Progenitor cell of endocrine pancreas (in vitro differentiated cells): Measurements from ENCODE around the gene DVL1. TPM values are rescaled to one million over a fixed set of nuclear protein-coding genes. Genes with fewer than 3 reads are reported as not detected.
A peak's percentile ranks its signal among the peaks of the same experiment; 100 is the strongest.

Source experiments
- DNase-seq: peaks from one replicate; pipeline ENCODE4 v3.0.0; 2021; ENCODE audit warnings: low spot score; ENCODE audit not compliant: unreplicated experiment
- H3K27ac Mint-ChIP-seq: 2 replicates; pipeline ENCODE4 v1.8.0; 2021; ENCODE audit warnings: mild to moderate bottlenecking, moderate library complexity, mixed read lengths
- H3K27me3 Mint-ChIP-seq: 2 replicates; pipeline ENCODE4 v1.8.0; 2021; ENCODE audit warnings: mixed read lengths
- H3K36me3 Mint-ChIP-seq: 2 replicates; pipeline ENCODE4 v1.8.0; 2022; ENCODE audit warnings: mixed read lengths; ENCODE audit not compliant: insufficient read depth
- H3K4me1 Mint-ChIP-seq: 2 replicates; pipeline ENCODE4 v1.8.0; 2021; ENCODE audit warnings: low read depth, mixed read lengths
- H3K4me3 Mint-ChIP-seq: 2 replicates; pipeline ENCODE4 v1.8.0; 2021; ENCODE audit warnings: low read depth, mild to moderate bottlenecking, moderate library complexity, mixed read lengths
- H3K9me3 Mint-ChIP-seq: 2 replicates; pipeline ENCODE4 v1.8.0; 2021; ENCODE audit warnings: low read depth, mixed read lengths
- total RNA-seq: library from RNA; stranded (reverse); gene quantifications from 2 replicates; pipeline ENCODE4 v1.2.1, GENCODE V29; 2021
- TF ChIP-seq, protein P1 (sequence below): fragments of 200-600 bp; sonication (generic); IDR thresholded peaks from one replicate; pipeline ENCODE4 v1.5.0; 2021; ENCODE audit warnings: antibody characterized with exemption, mild to moderate bottlenecking; ENCODE audit not compliant: unreplicated experiment

DVL1 gene
- total RNA-seq, 1 donor from 2014 or later, result 60.1 TPM

DNA sequence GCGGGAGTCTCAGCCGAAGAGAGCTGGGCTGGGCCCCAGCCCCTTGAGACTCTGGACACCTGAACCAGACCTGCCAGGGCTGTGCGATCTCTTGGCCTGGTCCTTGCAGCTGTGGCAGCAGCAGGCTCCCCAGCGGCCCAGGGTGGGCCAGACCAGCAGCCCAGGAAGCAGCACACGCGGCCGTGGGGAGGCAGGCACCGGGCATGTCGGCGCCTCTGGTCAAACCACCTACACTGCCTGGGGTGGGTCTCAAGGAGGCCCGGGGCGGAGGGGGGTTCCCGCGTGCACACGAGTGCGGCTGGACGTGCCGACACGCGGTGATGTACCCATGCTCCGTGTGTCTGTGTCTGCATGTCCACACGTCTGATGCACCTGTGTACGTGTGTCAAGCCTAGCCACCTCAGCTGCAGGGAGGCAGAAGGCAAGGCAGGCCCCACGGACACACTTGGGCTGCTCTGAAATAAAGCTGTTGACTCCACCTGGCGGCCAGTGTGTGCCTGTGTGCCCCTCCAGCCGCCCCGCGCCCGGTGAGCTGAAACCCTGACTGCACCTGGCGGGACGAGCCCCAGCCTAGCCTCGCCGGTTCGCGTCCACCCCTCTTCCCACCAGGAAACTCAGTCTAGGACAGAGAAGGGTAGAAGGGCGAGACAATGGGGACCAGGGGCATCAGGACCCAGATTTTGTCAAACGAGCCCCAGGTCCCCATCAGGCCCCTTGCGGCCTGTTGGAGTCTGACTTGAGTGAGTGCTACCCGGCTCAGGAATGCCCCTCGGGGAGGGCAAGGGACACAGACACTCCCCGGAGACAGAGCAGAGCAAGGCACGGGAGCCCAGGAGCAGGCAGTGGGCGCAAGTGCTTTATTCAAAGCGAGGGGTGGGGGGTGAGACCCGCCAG, 57.4 kb downstream of the DVL1 start:
- DNase-seq, result peak; percentile 59
- H3K4me1 Mint-ChIP-seq, result no peaks in the 10 kb centered on the region
- TF ChIP-seq, protein P1, sequence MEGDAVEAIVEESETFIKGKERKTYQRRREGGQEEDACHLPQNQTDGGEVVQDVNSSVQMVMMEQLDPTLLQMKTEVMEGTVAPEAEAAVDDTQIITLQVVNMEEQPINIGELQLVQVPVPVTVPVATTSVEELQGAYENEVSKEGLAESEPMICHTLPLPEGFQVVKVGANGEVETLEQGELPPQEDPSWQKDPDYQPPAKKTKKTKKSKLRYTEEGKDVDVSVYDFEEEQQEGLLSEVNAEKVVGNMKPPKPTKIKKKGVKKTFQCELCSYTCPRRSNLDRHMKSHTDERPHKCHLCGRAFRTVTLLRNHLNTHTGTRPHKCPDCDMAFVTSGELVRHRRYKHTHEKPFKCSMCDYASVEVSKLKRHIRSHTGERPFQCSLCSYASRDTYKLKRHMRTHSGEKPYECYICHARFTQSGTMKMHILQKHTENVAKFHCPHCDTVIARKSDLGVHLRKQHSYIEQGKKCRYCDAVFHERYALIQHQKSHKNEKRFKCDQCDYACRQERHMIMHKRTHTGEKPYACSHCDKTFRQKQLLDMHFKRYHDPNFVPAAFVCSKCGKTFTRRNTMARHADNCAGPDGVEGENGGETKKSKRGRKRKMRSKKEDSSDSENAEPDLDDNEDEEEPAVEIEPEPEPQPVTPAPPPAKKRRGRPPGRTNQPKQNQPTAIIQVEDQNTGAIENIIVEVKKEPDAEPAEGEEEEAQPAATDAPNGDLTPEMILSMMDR, result peak; percentile 73
- H3K27me3 Mint-ChIP-seq, result no peaks in the 10 kb centered on the region
- H3K9me3 Mint-ChIP-seq, result no peaks in the 10 kb centered on the region
- no peaks in the 10 kb centered on the region for H3K36me3 Mint-ChIP-seq
- no peak overlapping the region for H3K27ac Mint-ChIP-seq
- H3K4me3 Mint-ChIP-seq, result no peak overlapping the region

DNA sequence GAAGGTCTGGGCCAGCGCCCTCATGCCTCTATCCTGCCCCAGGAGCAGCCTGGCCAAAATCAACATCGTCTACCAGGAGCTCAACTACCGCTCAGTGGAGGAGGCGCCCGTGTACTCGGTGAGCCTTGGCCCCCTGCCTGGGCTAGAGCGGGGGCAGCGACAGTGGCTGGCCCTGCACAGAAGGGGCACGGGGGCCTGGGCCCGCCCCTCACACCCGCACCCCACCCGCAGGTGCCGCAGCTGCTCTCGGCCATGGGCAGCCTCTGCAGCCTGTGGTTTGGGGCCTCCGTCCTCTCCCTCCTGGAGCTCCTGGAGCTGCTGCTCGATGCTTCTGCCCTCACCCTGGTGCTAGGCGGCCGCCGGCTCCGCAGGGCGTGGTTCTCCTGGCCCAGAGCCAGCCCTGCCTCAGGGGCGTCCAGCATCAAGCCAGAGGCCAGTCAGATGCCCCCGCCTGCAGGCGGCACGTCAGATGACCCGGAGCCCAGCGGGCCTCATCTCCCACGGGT, 58.1 kb downstream of the DVL1 start:
- no peaks in the 10 kb centered on the region for H3K27me3 Mint-ChIP-seq

DNA sequence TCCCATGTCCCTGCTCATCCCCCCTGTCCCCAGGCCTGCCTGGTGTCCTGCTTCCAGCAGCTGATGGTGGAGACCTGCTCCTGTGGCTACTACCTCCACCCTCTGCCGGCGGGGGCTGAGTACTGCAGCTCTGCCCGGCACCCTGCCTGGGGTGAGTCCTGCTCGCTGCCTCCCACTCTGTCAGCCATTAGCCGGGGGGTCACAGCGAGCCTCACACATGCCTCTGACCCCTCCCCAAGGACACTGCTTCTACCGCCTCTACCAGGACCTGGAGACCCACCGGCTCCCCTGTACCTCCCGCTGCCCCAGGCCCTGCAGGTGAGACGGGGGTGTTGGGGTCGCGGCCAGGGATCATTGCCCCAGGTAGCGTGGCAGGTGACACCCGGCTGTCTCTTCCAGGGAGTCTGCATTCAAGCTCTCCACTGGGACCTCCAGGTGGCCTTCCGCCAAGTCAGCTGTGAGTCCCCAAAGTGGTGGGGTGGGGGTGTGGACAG, 58.9 kb downstream of the DVL1 start:
- no peaks in the 10 kb centered on the region for H3K36me3 Mint-ChIP-seq
- peak; percentile 66 for DNase-seq

More for the DNA sequence above, 58.1 kb downstream of the DVL1 start:
- no peak overlapping the region for H3K27ac Mint-ChIP-seq
- TF ChIP-seq, protein P1, result no peak
- H3K4me1 Mint-ChIP-seq, result no peaks in the 10 kb centered on the region
- H3K4me3 Mint-ChIP-seq, result no peak overlapping the region
- no peaks in the 10 kb centered on the region for H3K36me3 Mint-ChIP-seq
- no peak for DNase-seq
- no peaks in the 10 kb centered on the region for H3K9me3 Mint-ChIP-seq

DNA sequence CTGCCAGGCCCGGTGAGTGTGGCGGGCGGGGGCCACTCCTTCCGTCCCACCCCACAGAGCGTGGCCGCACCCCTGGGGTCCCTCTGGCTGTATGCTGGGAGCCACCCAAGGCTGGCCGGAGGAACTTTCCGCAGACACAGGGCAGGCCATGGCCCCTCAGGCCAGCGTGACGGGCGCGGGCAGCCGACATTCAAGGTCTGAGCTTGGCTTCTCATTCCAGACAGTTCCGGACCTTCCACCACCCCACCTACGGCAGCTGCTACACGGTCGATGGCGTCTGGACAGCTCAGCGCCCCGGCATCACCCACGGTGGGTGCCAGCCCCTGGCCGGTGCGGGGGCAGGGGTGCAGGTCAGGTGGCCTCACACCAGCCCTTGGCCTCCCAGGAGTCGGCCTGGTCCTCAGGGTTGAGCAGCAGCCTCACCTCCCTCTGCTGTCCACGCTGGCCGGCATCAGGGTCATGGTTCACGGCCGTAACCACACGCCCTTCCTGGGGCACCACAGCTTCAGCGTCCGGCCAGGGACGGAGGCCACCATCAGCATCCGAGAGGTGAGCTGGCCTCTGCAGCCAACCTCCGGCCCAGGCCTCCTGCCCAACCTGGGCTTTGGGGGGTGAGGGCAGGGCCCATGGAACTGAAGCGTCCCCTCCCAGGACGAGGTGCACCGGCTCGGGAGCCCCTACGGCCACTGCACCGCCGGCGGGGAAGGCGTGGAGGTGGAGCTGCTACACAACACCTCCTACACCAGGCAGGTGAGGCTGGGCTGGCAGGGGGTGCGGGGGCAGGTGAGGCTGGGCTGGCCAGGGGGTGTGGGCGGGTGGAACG, 61.7 kb downstream of the DVL1 start:
- DNase-seq, result no peak
- no peaks in the 10 kb centered on the region for H3K9me3 Mint-ChIP-seq
- no peak overlapping the region for H3K4me3 Mint-ChIP-seq
- no peaks in the 10 kb centered on the region for H3K36me3 Mint-ChIP-seq
- no peaks in the 10 kb centered on the region for H3K4me1 Mint-ChIP-seq
- H3K27ac Mint-ChIP-seq, result no peak overlapping the region
- TF ChIP-seq, protein P1, result no peak
- H3K27me3 Mint-ChIP-seq, result no peaks in the 10 kb centered on the region

More for the DNA sequence above, 58.9 kb downstream of the DVL1 start:
- H3K27ac Mint-ChIP-seq, result no peak overlapping the region
- H3K9me3 Mint-ChIP-seq, result no peaks in the 10 kb centered on the region
- no peaks in the 10 kb centered on the region for H3K4me1 Mint-ChIP-seq
- H3K4me3 Mint-ChIP-seq, result no peak overlapping the region
- TF ChIP-seq, protein P1, result peak; percentile 56
- no peaks in the 10 kb centered on the region for H3K27me3 Mint-ChIP-seq
